Activated naive CD4-positive, alpha-beta T cell treated with anti-CD3 and anti-CD28 coated beads, Interleukin-2, amount 50 U/mL, for 72 hours (primary cell): ENCODE results near the gene VPS37C. TPM values are rescaled to one million over a fixed set of nuclear protein-coding genes. Genes with fewer than 3 reads are reported as not detected.
"Not testable (repeated sequence)": the region's sequence is repeated elsewhere in the genome, so short reads cannot be mapped to it uniquely, and the experiment has no call there.

Source experiments
- ATAC-seq, 2 donors: fragments of 150-1000 bp; cut with Tn5 transposase; 2 replicates each; pipeline ENCODE4 v1.10.0; 2021; ENCODE audit warnings: mild to moderate bottlenecking in 2 of 2, moderate library complexity in 2 of 2
- DNase-seq, 2 donors: peaks; one replicate each; pipeline ENCODE4 v3.0.0; 2021 to 2022; ENCODE audit warnings: low spot score in 2 of 2
- H3K27ac Mint-ChIP-seq, 2 donors: one replicate each; pipeline ENCODE4 v1.8.0; 2022; ENCODE audit warnings: mild to moderate bottlenecking in 2 of 2, mixed read lengths in 2 of 2
- H3K36me3 Mint-ChIP-seq, 2 donors: one replicate each; pipeline ENCODE4 v1.8.0; 2022; ENCODE audit warnings: mixed read lengths in 2 of 2
- H3K9me3 Mint-ChIP-seq, 2 donors: one replicate each; pipeline ENCODE4 v1.8.0; 2022; ENCODE audit warnings: mixed read lengths in 2 of 2
- total RNA-seq, 2 donors: library from RNA; stranded (reverse); gene quantifications; one replicate each; pipeline ENCODE4 v1.2.3, GENCODE V29; 2022

VPS37C gene
- total RNA-seq = 10 to 100 TPM; 10.2 to 10.9 TPM

GRCh38 chr11:61161190-61162091 lies at the start of gene VPS37C:
VPS37C (minus strand) TSS chr11:61161426; CDS start chr11:61138829, 22,597 bp downstream.
- Mint-ChIP-seq H3K27ac (peak within 1 kb of the TSS; percentile 92 to 94), H3K9me3 (peaks cover 0 to 5% of the 10 kb centered on the region in 2 donors), H3K36me3 (peaks cover 0 to 6% of the 10 kb centered on the region in 2 donors)
- DNase-seq = peak; percentile 97 to 99
- peak; percentile 82 to 86 for ATAC-seq

DNA sequence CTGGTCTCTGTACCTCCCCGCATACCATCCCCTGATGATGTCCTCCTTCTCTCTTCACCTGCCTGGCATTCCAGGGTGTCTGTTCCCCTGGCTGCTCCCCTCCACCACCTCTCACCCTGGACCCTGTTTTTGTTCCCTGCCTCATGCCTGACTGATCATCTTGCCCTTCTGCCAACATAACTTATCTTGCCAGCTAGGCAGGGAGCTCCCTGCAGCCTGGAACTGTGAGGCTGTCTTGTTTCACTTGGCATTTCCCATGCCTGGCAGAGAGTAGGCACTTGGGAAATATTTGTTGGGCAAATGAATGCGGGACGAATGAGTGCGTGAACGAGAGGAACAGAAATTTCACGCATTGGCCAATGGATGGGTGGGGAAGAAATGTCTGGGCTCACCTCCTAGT lies 49.4 kb upstream of the VPS37C start:
- H3K36me3 Mint-ChIP-seq, H3K27ac Mint-ChIP-seq, H3K9me3 Mint-ChIP-seq, DNase-seq, ATAC-seq: not testable (repeated sequence)

DNA sequence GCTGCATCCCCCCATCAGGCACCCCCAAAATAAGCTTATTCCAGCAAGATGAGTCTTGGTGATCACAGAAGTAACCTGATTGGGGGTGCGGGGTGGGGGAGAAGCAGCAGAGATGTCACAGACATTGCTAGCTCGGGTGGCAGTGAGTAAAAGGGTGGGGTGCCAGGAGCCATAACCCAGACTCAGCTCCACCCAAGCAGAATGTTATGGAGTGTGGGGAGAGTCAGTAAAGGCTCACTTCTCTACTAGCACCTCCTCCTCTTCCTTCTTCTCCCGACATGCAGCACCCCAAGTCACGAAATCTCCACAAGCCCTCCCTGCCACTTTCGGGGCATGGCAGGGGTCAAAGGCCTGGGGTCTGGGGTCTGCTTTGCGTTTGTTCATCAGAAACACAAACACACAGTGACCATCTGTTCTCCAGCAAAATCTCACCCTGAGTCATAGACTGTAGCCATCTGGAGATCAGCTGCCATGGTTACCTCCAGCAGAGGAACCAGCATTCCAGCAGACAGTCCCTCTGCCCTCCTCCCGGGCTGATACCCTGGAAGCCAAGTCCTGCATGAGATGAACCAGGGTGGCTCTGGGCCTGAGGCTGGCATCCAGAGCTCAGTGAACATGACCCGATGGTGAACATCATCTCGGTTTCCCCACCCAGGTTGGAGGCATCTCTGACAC lies 46.5 kb upstream of the VPS37C start:
- not testable (repeated sequence) for H3K36me3 Mint-ChIP-seq, H3K9me3 Mint-ChIP-seq, DNase-seq, H3K27ac Mint-ChIP-seq, ATAC-seq

DNA sequence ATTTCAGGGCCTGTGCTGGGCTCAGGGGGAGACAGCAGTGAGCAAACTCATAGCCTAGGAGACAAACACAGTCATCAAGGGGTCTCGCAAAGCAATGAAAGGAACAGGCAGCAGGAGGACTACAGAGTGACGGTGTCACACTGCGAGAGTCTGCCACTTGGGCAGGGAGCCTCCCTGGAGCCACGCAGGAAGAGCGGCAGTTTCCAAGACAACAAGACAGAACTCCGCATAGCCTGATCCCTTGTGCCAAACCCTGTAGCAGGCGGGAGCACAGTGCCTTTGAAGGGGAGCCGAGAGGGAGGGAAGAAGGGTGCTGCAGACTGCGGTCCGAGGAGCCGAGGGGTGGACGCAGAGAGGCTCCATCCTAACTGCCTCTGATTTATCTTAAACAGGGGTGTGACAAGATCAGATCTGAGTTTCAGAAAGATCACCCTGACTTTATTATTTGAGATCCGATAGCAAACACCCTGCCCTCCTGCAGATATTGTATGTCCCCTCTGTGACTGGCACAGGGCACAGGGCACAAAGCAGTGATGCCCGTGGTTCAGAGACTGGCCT lies 43.4 kb upstream of the VPS37C start:
- not testable (repeated sequence) for H3K27ac Mint-ChIP-seq, DNase-seq, H3K9me3 Mint-ChIP-seq, H3K36me3 Mint-ChIP-seq, ATAC-seq

DNA sequence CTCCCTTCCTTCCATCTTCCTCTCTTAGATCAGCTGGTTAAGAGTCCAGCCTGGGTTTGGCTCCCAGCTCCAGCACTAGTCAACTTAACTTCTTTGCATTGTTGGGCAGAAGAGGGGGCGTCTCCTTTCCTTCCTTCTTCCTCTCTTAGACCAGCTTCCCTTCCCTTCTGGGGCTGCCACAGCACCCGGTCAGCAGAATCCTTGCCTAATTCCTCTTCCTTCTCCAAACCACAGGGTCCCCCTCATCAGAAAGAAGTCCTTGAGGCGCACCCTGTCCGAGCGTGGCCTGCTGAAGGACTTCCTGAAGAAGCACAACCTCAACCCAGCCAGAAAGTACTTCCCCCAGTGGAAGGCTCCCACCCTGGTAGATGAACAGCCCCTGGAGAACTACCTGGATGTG lies 42.6 kb upstream of the VPS37C start:
- not testable (repeated sequence) for H3K27ac Mint-ChIP-seq, ATAC-seq, DNase-seq, H3K36me3 Mint-ChIP-seq, H3K9me3 Mint-ChIP-seq

GRCh38 chr11:61202950-61203746 lies 41.9 kb upstream of the VPS37C start, which contains the start of gene PGA3:
PGA3 (plus strand) TSS chr11:61203515; CDS start chr11:61203565, 50 bp downstream.
- H3K36me3 Mint-ChIP-seq, DNase-seq, H3K9me3 Mint-ChIP-seq, ATAC-seq, H3K27ac Mint-ChIP-seq: not testable (repeated sequence)

- H3K36me3 Mint-ChIP-seq = no peaks in the 10 kb centered on the region
Measured at GRCh38 chr11:61201476-61201875, 40.2 kb upstream of the VPS37C start.

GRCh38 chr11:61198948-61199523 lies 37.8 kb upstream of the VPS37C start:
- no peak for ATAC-seq
- H3K27ac Mint-ChIP-seq = peak overlapping the region in 1 of 2 donors; percentile 12
- no peaks in the 10 kb centered on the region for H3K36me3 Mint-ChIP-seq
- H3K9me3 Mint-ChIP-seq = no peaks in the 10 kb centered on the region
- no peak for DNase-seq

More at GRCh38 chr11:61201476-61201875, 40.2 kb upstream of the VPS37C start:
- ATAC-seq (no peak), DNase-seq (no peak)
- no peak overlapping the region for H3K27ac Mint-ChIP-seq
- no peaks in the 10 kb centered on the region for H3K9me3 Mint-ChIP-seq

DNA sequence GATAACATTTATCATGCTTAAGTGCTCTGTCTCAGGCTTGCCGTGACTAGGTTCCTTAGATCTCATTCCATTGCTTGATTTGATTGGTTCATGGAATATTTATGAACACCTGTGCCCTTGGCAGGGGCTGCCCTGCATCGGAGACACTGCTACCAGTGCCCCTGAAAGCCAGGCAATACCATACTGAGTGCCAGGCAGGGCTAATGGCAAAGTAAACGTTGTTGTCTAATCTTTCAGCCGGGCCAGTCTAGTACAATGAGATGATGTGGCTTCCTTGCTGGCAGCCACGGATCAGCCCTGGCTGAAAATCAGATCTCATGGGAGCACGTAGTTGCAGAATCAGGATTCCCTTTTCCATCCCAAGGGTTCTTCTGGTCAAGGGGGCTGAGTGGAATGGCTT lies 37.1 kb upstream of the VPS37C start:
- H3K27ac Mint-ChIP-seq = no peak overlapping the region
- H3K9me3 Mint-ChIP-seq = no peaks in the 10 kb centered on the region
- DNase-seq (no peak), ATAC-seq (no peak)
- H3K36me3 Mint-ChIP-seq = no peaks in the 10 kb centered on the region

- DNase-seq (no peak), ATAC-seq (no peak)
- H3K36me3 Mint-ChIP-seq = no peaks in the 10 kb centered on the region
- H3K9me3 Mint-ChIP-seq = no peaks in the 10 kb centered on the region
- H3K27ac Mint-ChIP-seq = no peak overlapping the region
Measured at GRCh38 chr11:61195719-61196118, 34.5 kb upstream of the VPS37C start.

DNA sequence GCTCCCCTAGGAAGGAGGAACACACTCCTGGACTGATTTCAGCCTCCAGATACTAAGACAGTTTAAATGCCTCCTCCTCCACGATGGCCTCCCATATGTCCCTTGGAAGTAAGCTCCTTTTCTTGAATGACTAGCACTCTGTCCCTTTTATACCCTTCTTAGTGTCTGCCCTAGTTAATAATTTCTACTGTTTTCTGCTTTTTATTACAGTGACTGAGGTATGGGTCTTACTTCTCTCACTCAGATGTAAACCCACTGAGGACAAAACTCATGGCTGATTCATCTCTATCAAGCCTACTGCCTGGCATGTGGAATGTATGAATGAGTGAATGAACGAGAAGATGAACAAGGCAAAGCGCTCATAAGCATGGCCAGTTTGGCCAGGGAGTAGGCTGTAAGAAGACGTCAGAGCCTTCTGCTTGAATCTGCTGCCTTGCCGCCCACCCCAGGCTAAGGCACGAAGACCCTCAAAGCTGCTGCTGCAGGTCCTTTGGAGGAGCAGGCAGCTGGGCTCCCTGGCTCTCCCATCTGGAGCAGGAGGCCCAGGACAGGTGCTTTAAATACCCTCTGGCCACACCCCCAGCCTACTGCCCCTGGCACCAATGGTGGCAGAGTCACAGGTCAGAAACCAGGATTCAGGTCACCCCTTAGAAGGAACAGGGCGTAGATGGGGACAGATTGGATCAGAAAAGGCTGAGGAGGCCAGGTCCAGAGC lies 33.9 kb upstream of the VPS37C start:
- H3K9me3 Mint-ChIP-seq = no peaks in the 10 kb centered on the region
- no peak overlapping the region for H3K27ac Mint-ChIP-seq
- H3K36me3 Mint-ChIP-seq = no peaks in the 10 kb centered on the region
- DNase-seq = no peak
- no peak for ATAC-seq

GRCh38 chr11:61194169-61194671 lies 33.0 kb upstream of the VPS37C start:
- DNase-seq (no peak), ATAC-seq (no peak)
- Mint-ChIP-seq H3K27ac (no peak overlapping the region), H3K9me3 (no peaks in the 10 kb centered on the region), H3K36me3 (no peaks in the 10 kb centered on the region)

GRCh38 chr11:61193596-61193995 lies 32.4 kb upstream of the VPS37C start:
- Mint-ChIP-seq H3K36me3 (no peaks in the 10 kb centered on the region), H3K27ac (no peak overlapping the region), H3K9me3 (no peaks in the 10 kb centered on the region)
- ATAC-seq (no peak), DNase-seq (no peak)

- ATAC-seq (no peak), DNase-seq (no peak)
- Mint-ChIP-seq H3K36me3 (no peaks in the 10 kb centered on the region), H3K27ac (no peak overlapping the region), H3K9me3 (no peaks in the 10 kb centered on the region)
Measured at GRCh38 chr11:61189933-61190332, 28.7 kb upstream of the VPS37C start.

- DNase-seq (peak; percentile 65 to 86), ATAC-seq (peak; percentile 80 to 82)
- Mint-ChIP-seq H3K36me3 (no peaks in the 10 kb centered on the region), H3K9me3 (no peaks in the 10 kb centered on the region), H3K27ac (peak overlapping the region in 1 of 2 donors; percentile 40)
Measured at GRCh38 chr11:61187505-61188130, 26.4 kb upstream of the VPS37C start.
